Liver (tissue), 9 donors: ENCODE data around the gene PIK3CA. TPM values are rescaled to one million over a fixed set of nuclear protein-coding genes. Genes with fewer than 3 reads are reported as not detected.

Experiments used
- DNase-seq: peaks from one replicate; pipeline ENCODE4 v3.0.0-alpha.2; 2017; ENCODE audit warnings: low spot score
- H3K27ac ChIP-seq, 2 donors: one replicate each; pipeline ENCODE4 v1.7.0; 2013; ENCODE audit warnings: inconsistent platforms in 2 of 2, low read length in 2 of 2, control low read depth in 1 of 2, low read depth in 1 of 2, mild to moderate bottlenecking in 1 of 2
- H3K27me3 ChIP-seq, 4 donors: one replicate each; pipeline versions ENCODE4 v1.6.1 to v1.7.0; 2013; ENCODE audit warnings: low read length in 3 of 4, inconsistent platforms in 1 of 4, mild to moderate bottlenecking in 1 of 4, moderate library complexity in 1 of 4; ENCODE audit not compliant: control insufficient read depth in 4 of 4, insufficient read depth in 4 of 4
- H3K36me3 ChIP-seq, 4 donors: one replicate each; pipeline versions ENCODE4 v1.6.1 to v1.7.0; 2013; ENCODE audit warnings: low read length in 3 of 4, mild to moderate bottlenecking in 3 of 4, low read depth in 1 of 4, moderate library complexity in 1 of 4; ENCODE audit not compliant: control insufficient read depth in 4 of 4, insufficient read depth in 3 of 4
- H3K4me1 ChIP-seq, 4 donors: one replicate each; pipeline versions ENCODE4 v1.6.1 to v1.7.0; 2013; ENCODE audit warnings: low read length in 3 of 4, mild to moderate bottlenecking in 3 of 4, moderate library complexity in 1 of 4; ENCODE audit not compliant: control insufficient read depth in 4 of 4, insufficient read depth in 4 of 4
- H3K4me3 ChIP-seq, 3 donors: one replicate each; pipeline versions ENCODE4 v1.6.1 to v1.7.0; 2013; ENCODE audit warnings: low read length in 3 of 3, control low read depth in 1 of 3, low read depth in 1 of 3, mild to moderate bottlenecking in 1 of 3
- H3K9ac ChIP-seq, 2 donors: one replicate each; pipeline ENCODE4 v1.7.0; 2013; ENCODE audit warnings: low read length in 2 of 2, mild to moderate bottlenecking in 2 of 2, moderate library complexity in 2 of 2, control low read depth in 1 of 2, low read depth in 1 of 2
- H3K9me3 ChIP-seq, 4 donors: one replicate each; pipeline versions ENCODE4 v1.6.1 to v1.7.0; 2013; ENCODE audit warnings: low read length in 3 of 4; ENCODE audit not compliant: control insufficient read depth in 4 of 4
- ATF3 ChIP-seq: IDR thresholded peaks from 2 replicates; pipeline ENCODE4 v1.6.1; 2016; ENCODE audit warnings: antibody characterized with exemption
- CTCF ChIP-seq: fragments of 150-350 bp; IDR thresholded peaks from 2 replicates; pipeline ENCODE4 v1.5.1; 2017; ENCODE audit warnings: improper control_type of control experiment, low read depth, low read length; ENCODE audit not compliant: missing input control
- EGR1 ChIP-seq, 2 donors: IDR thresholded peaks; 2 replicates each; pipeline ENCODE4 v1.6.1; 2016 to 2018; ENCODE audit warnings: antibody characterized with exemption in 2 of 2, low read depth in 2 of 2
- FOXA1 ChIP-seq: IDR thresholded peaks from 2 replicates; pipeline ENCODE4 v1.6.1; 2016; ENCODE audit warnings: antibody characterized with exemption
- FOXA2 ChIP-seq: IDR thresholded peaks from 2 replicates; pipeline ENCODE4 v1.6.1; 2016; ENCODE audit warnings: antibody characterized with exemption
- GABPA ChIP-seq, 2 donors: IDR thresholded peaks in 1 of 2; conservative IDR thresholded peaks in 1 of 2; 2 replicates each; pipeline ENCODE4 v1.6.1; 2016; ENCODE audit warnings: antibody characterized with exemption in 2 of 2, mild to moderate bottlenecking in 1 of 2, moderate library complexity in 1 of 2
- HNF4A ChIP-seq, 2 donors: conservative IDR thresholded peaks; 2 replicates each; pipeline ENCODE4 v1.6.1; 2016; ENCODE audit warnings: antibody characterized with exemption in 2 of 2, mild to moderate bottlenecking in 2 of 2
- HNF4G ChIP-seq: IDR thresholded peaks from 2 replicates; pipeline ENCODE4 v1.6.1; 2016; ENCODE audit warnings: antibody characterized with exemption
- JUND ChIP-seq, 2 donors: IDR thresholded peaks; 2 replicates each; pipeline ENCODE4 v1.6.1; 2016; ENCODE audit warnings: antibody characterized with exemption in 2 of 2
- MAX ChIP-seq: IDR thresholded peaks from 2 replicates; pipeline ENCODE4 v1.6.1; 2016; ENCODE audit warnings: antibody characterized with exemption
- NR2F2 ChIP-seq: IDR thresholded peaks from 2 replicates; pipeline ENCODE4 v1.6.1; 2016; ENCODE audit warnings: antibody characterized with exemption
- RAD21 ChIP-seq, 2 donors: IDR thresholded peaks; 2 replicates each; pipeline ENCODE4 v1.6.1; 2016; ENCODE audit warnings: antibody characterized with exemption in 2 of 2, mild to moderate bottlenecking in 2 of 2
- REST ChIP-seq: IDR thresholded peaks from 2 replicates; pipeline ENCODE4 v1.6.1; 2016; ENCODE audit warnings: antibody characterized with exemption, mild to moderate bottlenecking
- RXRA ChIP-seq, 2 donors: IDR thresholded peaks; 2 replicates each; pipeline ENCODE4 v1.6.1; 2017 to 2018; ENCODE audit warnings: antibody characterized with exemption in 2 of 2, mild to moderate bottlenecking in 1 of 2
- SP1 ChIP-seq: IDR thresholded peaks from 2 replicates; pipeline ENCODE4 v1.6.1; 2018; ENCODE audit warnings: antibody characterized with exemption, mild to moderate bottlenecking
- TAF1 ChIP-seq: conservative IDR thresholded peaks from 2 replicates; pipeline ENCODE4 v1.6.1; 2016; ENCODE audit warnings: antibody characterized with exemption, mild to moderate bottlenecking
- YY1 ChIP-seq: IDR thresholded peaks from 2 replicates; pipeline ENCODE4 v1.6.1; 2016; ENCODE audit warnings: antibody characterized with exemption, mild to moderate bottlenecking
- ZBTB33 ChIP-seq: IDR thresholded peaks from 2 replicates; pipeline ENCODE4 v1.6.1; 2016; ENCODE audit warnings: antibody characterized with exemption
- WGBS: extraction: QIAGEN DNeasy Blood & Tissue Kit; methylation state at CpG from one replicate; pipeline ENCODE4 v1.1.7; 2013; 5-methylcytosine and 5-hydroxymethylcytosine counted together
- polyA plus RNA-seq, 2 donors: library from polyadenylated mRNA; stranded (reverse) in 1 of 2; unstranded in 1 of 2; fragments of 200-250 nt in 1 of 2; fragments of >200 nt in 1 of 2; fragmentation: Nextera tagmentation in 1 of 2; extraction: Ambion mirVana in 1 of 2; gene quantifications; one replicate each; pipeline versions ENCODE4 v1.2.1 to v1.2.3, GENCODE V29; 2013 to 2015
- total RNA-seq, 2 donors: library from RNA; depleted of rRNA; stranded (reverse); fragments of >200 nt; gene quantifications; one replicate each; pipeline ENCODE4 v1.2.3, GENCODE V29; 2014
- donor health status: healthy.
- donor health status: healthy.
- donor health status: healthy.
- donor health status: healthy.
- donor health status: healthy.

The PIK3CA gene
- total and polyA plus RNA-seq, 4 donors, result 3.6 to 14.6 (median 7.2) TPM

GRCh38 chr3:179172546-179172945, 24.4 kb downstream of the PIK3CA start:
- no peak overlapping the region for H3K4me3 ChIP-seq
- no peak overlapping the region for H3K27ac ChIP-seq
- TF ChIP-seq RAD21 (IDR thresholded peaks at IDR 0.05) (no peak), MAX (no peak), FOXA1 (no peak), FOXA2 (no peak), GABPA (IDR thresholded peaks at IDR 0.05 in 1 of 2, conservative IDR thresholded peaks at IDR 0.05 in 1 of 2) (no peak), EGR1 (IDR thresholded peaks at IDR 0.05; ENCODE audit: low read depth in 2 of 2) (no peak), YY1 (no peak), HNF4G (no peak), ATF3 (no peak), ZBTB33 (no peak), RXRA (IDR thresholded peaks at IDR 0.05) (no peak), TAF1 (no peak), CTCF (no peak), JUND (IDR thresholded peaks at IDR 0.05) (no peak), HNF4A (conservative IDR thresholded peaks at IDR 0.05) (no peak), NR2F2 (no peak)
- H3K9me3 ChIP-seq, result no peaks in the 10 kb centered on the region
- no peak for DNase-seq
- H3K4me1 ChIP-seq, result peaks cover 0 to 4% (median under 1%) of the 10 kb centered on the region in 4 donors
- no peaks in the 10 kb centered on the region for H3K36me3 ChIP-seq
- no peak overlapping the region for H3K9ac ChIP-seq
- H3K27me3 ChIP-seq, result no peaks in the 10 kb centered on the region

- H3K27ac ChIP-seq, result no peak overlapping the region
- H3K4me3 ChIP-seq, result no peak overlapping the region
- WGBS, result 96% methylated on average over 3 of the region's 3 CpGs
- no peak overlapping the region for H3K9ac ChIP-seq
- no peaks in the 10 kb centered on the region for H3K27me3 ChIP-seq
- no peaks in the 10 kb centered on the region for H3K9me3 ChIP-seq
- H3K4me1 ChIP-seq, result peaks cover 0 to 4% (median 0%) of the 10 kb centered on the region in 4 donors
- no peak for DNase-seq
- TF ChIP-seq REST, result no peak
- no peak for TF ChIP-seq ZBTB33
- TF ChIP-seq JUND (IDR thresholded peaks at IDR 0.05), result no peak
- TF ChIP-seq ATF3, result no peak
- no peak for TF ChIP-seq CTCF
- TF ChIP-seq NR2F2, result no peak
- TF ChIP-seq SP1, result no peak
- no peak for TF ChIP-seq HNF4A (conservative IDR thresholded peaks at IDR 0.05)
- no peaks in the 10 kb centered on the region for H3K36me3 ChIP-seq
Observed at GRCh38 chr3:179174316-179174715, 26.2 kb downstream of the PIK3CA start.
